ENCODE data around the gene HS2ST1. TPM values are rescaled to one million over a fixed set of nuclear protein-coding genes. Genes with fewer than 3 reads are reported as not detected.
"Not testable (repeated sequence)": the region's sequence is repeated elsewhere in the genome, so short reads cannot be mapped to it uniquely, and the experiment has no call there.

The HS2ST1 gene
- total RNA-seq, 1 donor from 2014 or later = 19.0 TPM

DNA sequence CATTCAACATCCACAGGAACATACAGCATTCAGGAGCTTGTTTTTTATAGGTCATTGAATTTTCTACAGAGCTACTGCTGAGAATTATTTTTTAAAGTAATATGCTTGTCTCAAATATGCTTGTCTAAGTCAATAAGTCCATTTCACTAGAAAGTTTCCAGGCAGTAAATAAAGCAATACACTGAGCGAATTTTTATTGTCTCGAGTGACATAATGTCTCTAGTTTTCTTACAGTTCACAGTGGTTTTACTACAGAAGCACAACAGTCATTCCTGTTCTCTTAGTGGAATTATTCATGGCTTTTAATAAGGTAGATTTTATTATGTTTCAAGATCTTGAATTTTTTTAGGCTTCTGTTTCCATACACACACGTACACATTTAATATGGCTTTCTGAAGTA is 83.8 kb downstream of the HS2ST1 start:
- H3K27ac ChIP-seq = no peak overlapping the region
- DNase-seq = no peak
- H3K36me3 ChIP-seq = no peaks in the 10 kb centered on the region
- intact Hi-C loops (cut with DNase I) = no loop called here
- TF ChIP-seq, protein P1, sequence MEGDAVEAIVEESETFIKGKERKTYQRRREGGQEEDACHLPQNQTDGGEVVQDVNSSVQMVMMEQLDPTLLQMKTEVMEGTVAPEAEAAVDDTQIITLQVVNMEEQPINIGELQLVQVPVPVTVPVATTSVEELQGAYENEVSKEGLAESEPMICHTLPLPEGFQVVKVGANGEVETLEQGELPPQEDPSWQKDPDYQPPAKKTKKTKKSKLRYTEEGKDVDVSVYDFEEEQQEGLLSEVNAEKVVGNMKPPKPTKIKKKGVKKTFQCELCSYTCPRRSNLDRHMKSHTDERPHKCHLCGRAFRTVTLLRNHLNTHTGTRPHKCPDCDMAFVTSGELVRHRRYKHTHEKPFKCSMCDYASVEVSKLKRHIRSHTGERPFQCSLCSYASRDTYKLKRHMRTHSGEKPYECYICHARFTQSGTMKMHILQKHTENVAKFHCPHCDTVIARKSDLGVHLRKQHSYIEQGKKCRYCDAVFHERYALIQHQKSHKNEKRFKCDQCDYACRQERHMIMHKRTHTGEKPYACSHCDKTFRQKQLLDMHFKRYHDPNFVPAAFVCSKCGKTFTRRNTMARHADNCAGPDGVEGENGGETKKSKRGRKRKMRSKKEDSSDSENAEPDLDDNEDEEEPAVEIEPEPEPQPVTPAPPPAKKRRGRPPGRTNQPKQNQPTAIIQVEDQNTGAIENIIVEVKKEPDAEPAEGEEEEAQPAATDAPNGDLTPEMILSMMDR (IDR thresholded peaks at IDR 0.05) = no peak
- ATAC-seq = no peak
- no peaks in the 10 kb centered on the region for H3K9me3 ChIP-seq
- no peak overlapping the region for H3K4me3 ChIP-seq
- H3K4me1 ChIP-seq = no peaks in the 10 kb centered on the region
- no peaks in the 10 kb centered on the region for H3K27me3 ChIP-seq (ENCODE audit: low read depth)

DNA sequence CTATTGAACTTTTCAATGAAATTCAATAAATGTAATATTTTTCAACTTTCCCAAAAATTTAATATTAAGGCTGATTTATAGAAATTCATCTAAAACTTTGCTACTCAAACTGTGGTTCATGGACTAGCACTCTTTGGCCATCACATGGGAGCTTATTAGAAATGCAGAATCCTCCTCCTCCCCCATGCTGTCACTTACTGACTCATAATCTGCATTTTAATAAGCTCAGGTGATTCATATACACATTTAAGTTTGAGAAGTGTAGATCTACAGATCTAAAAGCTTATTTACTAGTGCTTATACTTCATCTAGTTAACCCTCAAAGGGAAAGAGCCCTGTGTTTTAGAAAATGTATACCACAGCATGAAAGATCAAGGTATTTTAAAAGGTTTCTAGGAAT is 84.3 kb downstream of the HS2ST1 start:
- H3K27me3 ChIP-seq (ENCODE audit: low read depth) = no peaks in the 10 kb centered on the region
- H3K36me3 ChIP-seq = no peaks in the 10 kb centered on the region
- TF ChIP-seq, protein P1 (IDR thresholded peaks at IDR 0.05) = no peak
- no peak for DNase-seq
- no peaks in the 10 kb centered on the region for H3K9me3 ChIP-seq
- intact Hi-C loops (cut with DNase I) = no loop called here
- no peak for ATAC-seq
- no peaks in the 10 kb centered on the region for H3K4me1 ChIP-seq
- H3K4me3 ChIP-seq = no peak overlapping the region
- no peak overlapping the region for H3K27ac ChIP-seq

DNA sequence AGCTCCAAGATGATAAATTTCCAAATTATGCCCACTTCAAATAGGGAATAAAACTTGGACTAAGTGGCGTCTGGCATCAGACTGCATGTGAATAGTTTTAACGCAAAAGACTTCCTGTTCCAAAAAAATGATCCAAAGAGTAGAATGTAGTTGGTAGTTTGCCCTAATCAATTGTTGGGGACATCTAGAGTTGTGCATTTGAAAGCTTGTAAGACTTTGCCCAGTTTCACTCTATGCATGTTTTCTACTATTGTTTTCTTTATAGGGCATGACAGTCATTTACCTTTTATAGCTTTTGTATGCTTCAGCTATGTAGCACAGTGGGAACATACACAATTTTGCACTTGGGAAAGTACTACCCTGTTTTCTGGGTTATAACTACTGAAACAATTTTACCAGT is 86.0 kb downstream of the HS2ST1 start:
- ATAC-seq (no peak), DNase-seq (no peak)

DNA sequence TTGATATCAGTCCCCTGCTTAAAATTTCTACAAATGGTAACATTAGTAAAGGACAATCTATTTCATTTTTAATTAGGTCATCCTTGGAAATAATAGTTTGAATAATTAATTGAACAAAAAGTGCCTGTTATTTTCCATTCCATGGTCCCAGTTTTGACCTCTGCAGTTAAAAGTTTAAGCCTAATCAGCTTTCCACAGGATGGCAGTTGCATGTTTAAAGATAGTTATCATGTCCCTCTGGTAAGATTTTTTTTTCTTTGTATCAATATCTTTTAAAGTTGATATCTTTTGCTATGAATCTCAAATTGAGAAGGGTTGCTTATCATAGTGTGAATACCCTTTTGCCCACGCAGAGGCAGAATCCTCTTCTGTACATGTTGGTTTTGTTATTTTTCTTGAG is 90.4 kb downstream of the HS2ST1 start:
- H3K36me3 ChIP-seq = no peaks in the 10 kb centered on the region
- no peaks in the 10 kb centered on the region for H3K27me3 ChIP-seq (ENCODE audit: low read depth)
- H3K27ac ChIP-seq = no peak overlapping the region
- intact Hi-C loops (cut with DNase I) = no loop called here
- TF ChIP-seq, protein P1 (IDR thresholded peaks at IDR 0.05) = no peak
- H3K4me1 ChIP-seq = no peaks in the 10 kb centered on the region
- no peak for DNase-seq
- H3K9me3 ChIP-seq = no peaks in the 10 kb centered on the region
- no peak for ATAC-seq
- H3K4me3 ChIP-seq = no peak overlapping the region

More for the DNA sequence above, 86.0 kb downstream of the HS2ST1 start:
- intact Hi-C loops (cut with DNase I) = no loop called here
- H3K27ac ChIP-seq = no peak overlapping the region
- no peak overlapping the region for H3K4me3 ChIP-seq
- TF ChIP-seq, protein P1 (IDR thresholded peaks at IDR 0.05) = no peak
- H3K4me1 ChIP-seq = no peaks in the 10 kb centered on the region
- H3K27me3 ChIP-seq (ENCODE audit: low read depth) = no peaks in the 10 kb centered on the region
- H3K36me3 ChIP-seq = no peaks in the 10 kb centered on the region
- no peaks in the 10 kb centered on the region for H3K9me3 ChIP-seq

DNA sequence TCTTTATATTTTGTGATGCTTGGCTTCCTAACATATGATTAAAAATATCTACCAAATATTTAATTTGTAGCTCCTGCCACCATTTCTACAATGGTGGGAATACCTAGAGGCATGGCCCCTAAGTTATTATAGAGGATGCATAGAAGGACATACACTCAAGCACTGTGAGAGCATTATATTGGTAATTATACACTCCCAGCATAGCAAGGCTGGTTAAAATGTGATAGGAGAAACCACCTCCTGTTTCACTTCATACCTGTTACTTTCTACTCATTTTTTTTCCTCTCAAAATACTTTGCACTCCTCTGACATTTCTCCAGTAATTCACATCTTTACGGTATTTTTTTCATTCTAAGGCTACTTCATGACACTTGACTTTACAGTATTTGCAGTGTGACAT is 92.9 kb downstream of the HS2ST1 start:
- ATAC-seq = no peak

DNA sequence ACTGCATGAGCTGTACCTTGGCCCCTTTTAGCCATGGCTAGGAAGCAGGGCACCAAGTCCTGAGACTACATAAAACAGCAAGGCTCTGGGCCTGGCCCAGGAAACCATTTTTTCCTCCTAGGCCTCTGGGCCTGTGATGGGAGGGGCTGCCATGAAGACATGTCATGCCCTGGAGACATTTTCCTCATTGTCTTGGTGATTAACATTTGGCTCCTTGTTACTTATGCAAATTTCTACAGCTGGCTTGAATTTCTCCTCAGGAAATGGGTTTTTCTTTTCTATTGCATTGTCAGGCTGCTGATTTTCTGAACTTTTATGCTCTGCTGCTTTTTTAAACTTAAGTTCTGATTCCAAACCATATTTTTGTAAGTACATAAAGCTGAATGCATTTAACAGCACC is 99.0 kb downstream of the HS2ST1 start:
- H3K36me3 ChIP-seq; H3K4me3 ChIP-seq; ATAC-seq; H3K27ac ChIP-seq; DNase-seq; H3K27me3 ChIP-seq (ENCODE audit: low read depth); H3K4me1 ChIP-seq; intact Hi-C loops (cut with DNase I): not testable (repeated sequence)
- peaks cover 11% of the 10 kb centered on the region for H3K9me3 ChIP-seq

More for the DNA sequence above, 92.9 kb downstream of the HS2ST1 start:
- Histone ChIP-seq H3K9me3 (no peaks in the 10 kb centered on the region), H3K4me1 (no peaks in the 10 kb centered on the region), H3K36me3 (no peaks in the 10 kb centered on the region), H3K27me3 (ENCODE audit: low read depth) (no peaks in the 10 kb centered on the region), H3K4me3 (no peak overlapping the region), H3K27ac (no peak overlapping the region)
- intact Hi-C loops (cut with DNase I) = no loop called here
- TF ChIP-seq, protein P1 (IDR thresholded peaks at IDR 0.05) = no peak
- DNase-seq = no peak
